GM10248 (cell line): ENCODE results near the gene SNX25.
"Not testable (repeated sequence)": the region's sequence is repeated elsewhere in the genome, so short reads cannot be mapped to it uniquely, and the experiment has no call there.

ENCODE experiments used
- CTCF ChIA-PET: fragments of 300-600 bp; sonication (Branson Sonifier 250); formaldehyde crosslinking; extraction: SDS; loops from one replicate; lab custom pipeline; 2021; ENCODE audit warnings: antibody characterized with exemption; lab: Yijun Ruan, JAX
- POLR2A ChIA-PET: fragments of 350-650 bp; sonication (Branson Sonifier 250); formaldehyde crosslinking; extraction: SDS; loops from one replicate; lab custom pipeline; 2020; ENCODE audit warnings: antibody characterized with exemption; lab: Yijun Ruan, JAX
- DNase-seq: peaks from one replicate; pipeline ENCODE4 v3.0.0; 2012; ENCODE audit errors: extremely low spot score
- TF ChIP-seq, protein P1 (sequence below): IDR thresholded peaks from 2 replicates; pipeline ENCODE4 v1.5.1; 2012; ENCODE audit warnings: mild to moderate bottlenecking, low read depth; ENCODE audit errors: extremely low read depth, missing control alignments, control extremely low read depth

SNX25 gene

DNA sequence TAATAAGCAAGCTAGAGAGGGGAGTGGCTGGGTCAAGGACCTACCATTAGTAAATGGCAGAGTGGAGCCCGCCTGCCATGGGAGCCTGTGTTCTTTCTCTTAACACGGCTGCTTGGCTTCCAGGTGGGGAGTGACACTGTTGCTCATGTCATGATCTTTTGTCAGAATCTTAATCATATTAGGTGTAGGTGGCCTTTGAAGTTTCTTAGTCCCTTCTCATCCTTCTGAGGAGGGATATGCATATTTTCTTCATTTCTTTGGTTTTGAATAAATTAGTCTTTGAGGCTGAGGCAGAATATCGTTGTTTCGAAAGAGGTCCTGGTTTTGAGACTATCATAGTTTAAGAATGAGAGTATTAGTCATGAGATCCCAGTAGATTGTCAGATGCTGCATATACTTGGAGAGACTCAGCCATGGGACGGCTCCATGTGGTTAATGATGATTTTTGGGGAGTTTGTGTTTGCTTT, 28.9 kb downstream of the SNX25 start:
- DNase-seq = no peak
- ChIA-PET CTCF (no interaction called here), POLR2A (no interaction called here)
- TF ChIP-seq, protein P1, sequence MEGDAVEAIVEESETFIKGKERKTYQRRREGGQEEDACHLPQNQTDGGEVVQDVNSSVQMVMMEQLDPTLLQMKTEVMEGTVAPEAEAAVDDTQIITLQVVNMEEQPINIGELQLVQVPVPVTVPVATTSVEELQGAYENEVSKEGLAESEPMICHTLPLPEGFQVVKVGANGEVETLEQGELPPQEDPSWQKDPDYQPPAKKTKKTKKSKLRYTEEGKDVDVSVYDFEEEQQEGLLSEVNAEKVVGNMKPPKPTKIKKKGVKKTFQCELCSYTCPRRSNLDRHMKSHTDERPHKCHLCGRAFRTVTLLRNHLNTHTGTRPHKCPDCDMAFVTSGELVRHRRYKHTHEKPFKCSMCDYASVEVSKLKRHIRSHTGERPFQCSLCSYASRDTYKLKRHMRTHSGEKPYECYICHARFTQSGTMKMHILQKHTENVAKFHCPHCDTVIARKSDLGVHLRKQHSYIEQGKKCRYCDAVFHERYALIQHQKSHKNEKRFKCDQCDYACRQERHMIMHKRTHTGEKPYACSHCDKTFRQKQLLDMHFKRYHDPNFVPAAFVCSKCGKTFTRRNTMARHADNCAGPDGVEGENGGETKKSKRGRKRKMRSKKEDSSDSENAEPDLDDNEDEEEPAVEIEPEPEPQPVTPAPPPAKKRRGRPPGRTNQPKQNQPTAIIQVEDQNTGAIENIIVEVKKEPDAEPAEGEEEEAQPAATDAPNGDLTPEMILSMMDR = no peak

DNA sequence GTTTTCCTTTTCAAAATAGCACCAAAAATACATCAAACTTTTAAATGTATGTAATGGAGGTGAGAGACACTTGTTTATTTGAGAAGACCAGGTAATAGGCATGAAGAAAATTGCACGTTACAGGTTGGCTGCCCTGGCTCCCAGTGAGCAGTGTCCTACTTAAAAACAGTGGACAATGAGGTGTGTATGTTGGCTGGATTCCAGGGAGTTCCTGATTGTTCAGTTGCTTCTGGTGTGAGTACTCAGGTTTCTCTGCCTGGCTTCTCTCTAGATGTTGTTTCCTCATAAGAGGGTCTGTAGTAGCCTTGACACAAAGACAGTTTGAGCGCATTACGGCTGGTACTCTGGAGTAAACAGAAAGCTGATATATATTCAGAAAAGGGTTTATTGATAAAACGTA, 29.4 kb downstream of the SNX25 start:
- CTCF ChIA-PET = no interaction called here
- no peak for DNase-seq
- TF ChIP-seq, protein P1 = no peak
- POLR2A ChIA-PET = no interaction called here

DNA sequence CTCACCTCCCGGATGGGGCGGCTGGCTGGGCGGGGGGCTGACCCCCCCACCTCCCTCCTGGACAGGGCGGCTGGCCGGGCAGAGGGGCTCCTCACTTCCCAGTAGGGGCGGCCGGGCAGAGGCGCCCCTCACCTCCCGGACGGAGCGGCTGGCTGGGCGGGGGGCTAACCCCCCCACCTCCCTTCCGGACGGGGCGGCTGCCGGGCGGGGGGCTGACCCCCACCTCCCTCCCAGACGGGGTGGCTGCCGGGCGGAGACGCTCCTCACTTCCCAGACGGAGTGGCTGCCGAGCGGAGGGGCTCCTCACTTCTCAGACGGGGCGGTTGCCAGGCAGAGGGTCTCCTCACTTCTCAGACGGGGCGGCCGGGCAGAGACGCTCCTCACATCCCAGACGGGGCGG, 31.1 kb downstream of the SNX25 start:
- POLR2A ChIA-PET, DNase-seq, CTCF ChIA-PET: not testable (repeated sequence)

- ChIA-PET POLR2A (interaction anchor here (1.2 kb wide), 1 partner anchor 16 kb away, joined by 4 read pairs; no protein-coding TSS in a partner anchor), CTCF (interaction anchor here (0.8 to 2.1 kb wide), 9 partner anchors 9 to 59 kb away, joined by 3 to 9 read pairs (median 4); no protein-coding TSS in a partner anchor)
- DNase-seq = no peak
- TF ChIP-seq, protein P1 = no peak
Measured at GRCh38 chr4:185242749-185243533, 33.5 kb downstream of the SNX25 start.

DNA sequence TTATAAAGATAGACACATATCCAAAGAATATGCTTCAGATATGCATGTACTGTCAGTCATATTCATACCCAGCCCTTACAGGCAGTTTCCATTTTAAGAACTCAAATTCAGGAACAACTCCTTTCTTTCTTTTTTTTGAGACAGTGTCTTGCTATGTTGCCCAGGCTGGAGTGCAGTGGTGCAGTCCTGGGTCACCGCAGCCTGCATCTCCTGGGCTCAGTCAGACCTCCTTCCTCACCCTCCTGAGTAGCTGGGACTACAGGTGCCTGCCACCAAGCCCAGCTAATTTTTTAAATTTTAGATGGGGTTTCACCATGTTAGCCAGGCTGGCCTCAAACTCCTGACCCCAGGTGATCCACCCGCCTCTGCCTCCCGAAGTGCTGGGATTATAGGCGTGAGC, 34.5 kb downstream of the SNX25 start:
- no peak for DNase-seq
- POLR2A ChIA-PET = no interaction called here
- CTCF ChIA-PET = interaction anchor here (1.4 to 1.8 kb wide), 3 partner anchors 13 to 24 kb away, joined by 3 to 6 read pairs (median 3); no protein-coding TSS in a partner anchor
- TF ChIP-seq, protein P1 = no peak

GRCh38 chr4:185244763-185245162, 35.4 kb downstream of the SNX25 start:
- ChIA-PET CTCF (interaction anchor here (1.4 kb wide), 1 partner anchor 12 kb away, joined by 3 read pairs; no protein-coding TSS in a partner anchor), POLR2A (no interaction called here)
- TF ChIP-seq, protein P1 = no peak
- no peak for DNase-seq

DNA sequence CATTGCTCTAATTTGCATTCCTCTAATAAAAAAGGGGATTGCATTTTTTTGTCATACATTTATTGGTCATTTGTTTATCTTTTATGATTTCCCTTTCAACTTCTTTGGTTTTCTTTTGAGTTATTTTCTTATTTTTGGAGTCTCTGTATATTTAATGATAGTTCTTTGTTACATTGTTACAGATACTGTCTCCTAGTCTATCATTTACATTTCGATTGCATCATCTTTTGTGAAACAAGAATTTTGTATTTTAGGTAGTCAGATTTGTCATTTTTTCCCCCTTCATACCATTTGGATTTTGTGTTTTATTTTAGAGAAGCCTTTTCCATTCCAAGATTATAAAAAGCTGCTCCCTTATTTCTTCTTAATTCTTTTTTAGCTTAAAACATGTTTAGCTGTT, 37.1 kb downstream of the SNX25 start:
- ChIA-PET CTCF (interaction anchor here (1.0 to 3.3 kb wide), 7 partner anchors 10 to 62 kb away, joined by 3 to 16 read pairs (median 3); no protein-coding TSS in a partner anchor), POLR2A (no interaction called here)
- TF ChIP-seq, protein P1 = no peak

More for the DNA sequence above, 37.1 kb downstream of the SNX25 start:
- no peak for DNase-seq
